GM18873 (cell line): ENCODE results near the gene PHF5A.
"Not testable (repeated sequence)": the region's sequence is repeated elsewhere in the genome, so short reads cannot be mapped to it uniquely, and the experiment has no call there.

Experiments
- ATAC-seq: cut with Tn5 transposase; IDR thresholded peaks from one replicate; pipeline ENCODE4 v1.9.1; 2021; ENCODE audit warnings: mild to moderate bottlenecking, moderate library complexity, moderate number of reproducible peaks; ENCODE audit not compliant: unreplicated experiment, low FRiP score

Gene PHF5A

GRCh38 chr22:41488596-41489385 is 20.3 kb upstream of the PHF5A start:
- no peak for ATAC-seq

- no peak for ATAC-seq
These were observed 19.6 kb upstream of the PHF5A start for GRCh38 chr22:41488076-41488475.

- ATAC-seq = no peak
These were observed 18.8 kb upstream of the PHF5A start for GRCh38 chr22:41487037-41487935.

- no peak for ATAC-seq
These were observed 16.5 kb upstream of the PHF5A start for GRCh38 chr22:41485033-41485432.

GRCh38 chr22:41482319-41482935 is 13.9 kb upstream of the PHF5A start:
- ATAC-seq = no peak

- no peak for ATAC-seq
These were observed 13.4 kb upstream of the PHF5A start for GRCh38 chr22:41481925-41482318.

- ATAC-seq = no peak
These were observed 12.8 kb upstream of the PHF5A start for GRCh38 chr22:41481131-41481830.

GRCh38 chr22:41480397-41480735 is 11.9 kb upstream of the PHF5A start:
- no peak for ATAC-seq

- ATAC-seq = no peak
These were observed 11.3 kb upstream of the PHF5A start for GRCh38 chr22:41479671-41480396.

- no peak for ATAC-seq
These were observed 10.5 kb upstream of the PHF5A start for GRCh38 chr22:41478891-41479521.

GRCh38 chr22:41478473-41478872 is 10.0 kb upstream of the PHF5A start:
- ATAC-seq = no peak

GRCh38 chr22:41474872-41475451 is 6.5 kb upstream of the PHF5A start:
- no peak for ATAC-seq

GRCh38 chr22:41471568-41471967 is 3.1 kb upstream of the PHF5A start:
- ATAC-seq = no peak

- ATAC-seq = no peak
These were observed 2.4 kb upstream of the PHF5A start for GRCh38 chr22:41470886-41471285.

GRCh38 chr22:41469218-41469851 is 843 bp upstream of the PHF5A start:
- no peak for ATAC-seq

- no peak for ATAC-seq
These were observed 6.6 kb downstream of the PHF5A start for GRCh38 chr22:41461901-41462300.

- not testable (repeated sequence) for ATAC-seq
These were observed 8.4 kb downstream of the PHF5A start for GRCh38 chr22:41460071-41460470.

- no peak for ATAC-seq
These were observed 9.1 kb downstream of the PHF5A start for GRCh38 chr22:41459431-41459830.
